ENCODE results near the gene FBXL14.

Gene FBXL14

GRCh38 chr12:1594261-1595025, at the start of gene FBXL14:
Gene FBXL14 (minus strand): TSS chr12:1594581. CDS start chr12:1594066, 515 bp downstream.
- peak; percentile 96 for DNase-seq

- peak; percentile 42 for DNase-seq
Observed at GRCh38 chr12:1643905-1644533, 49.6 kb upstream of the FBXL14 start.

DNA sequence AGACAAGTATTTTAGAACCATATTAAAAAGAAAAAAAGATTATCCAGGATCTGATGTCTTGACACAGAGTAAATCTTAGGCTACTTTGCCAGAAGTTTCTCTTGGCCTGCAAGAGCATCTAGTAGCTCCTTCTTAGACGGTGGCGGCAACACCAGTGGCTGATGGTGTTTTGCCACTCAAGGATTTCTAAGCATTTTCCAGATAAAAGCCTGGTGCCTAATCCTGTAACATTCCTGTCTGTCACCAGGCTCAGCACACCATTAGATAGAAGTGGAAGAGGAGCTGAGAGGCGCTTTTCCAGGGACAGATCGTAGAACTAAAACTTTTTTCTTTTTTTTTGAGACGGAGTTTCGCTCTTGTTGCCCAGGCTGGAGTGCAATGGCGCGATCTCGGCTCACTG, 48.7 kb upstream of the FBXL14 start:
- no peak for DNase-seq

DNA sequence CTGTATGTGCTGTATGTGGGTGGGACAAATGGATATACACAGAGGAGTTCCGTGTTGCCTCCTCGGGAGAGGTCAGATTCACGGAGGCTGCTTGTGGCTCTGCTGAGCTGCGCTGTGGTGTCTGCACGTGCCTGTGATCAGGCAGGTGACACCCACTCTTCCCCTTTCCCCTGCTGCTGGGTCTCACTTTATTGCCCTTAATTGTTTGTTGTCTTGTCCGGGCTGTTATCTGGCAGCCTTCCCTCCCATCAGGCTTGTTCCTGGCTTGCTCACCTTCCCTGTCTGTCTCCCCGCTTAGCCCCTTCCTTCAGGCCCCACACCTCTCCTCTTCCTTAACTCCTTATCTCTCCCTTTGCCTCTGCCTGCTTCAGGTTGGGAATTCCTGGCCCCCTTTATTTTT, 48.1 kb upstream of the FBXL14 start:
- peak; percentile 56 for DNase-seq

- no peak for DNase-seq
Observed at GRCh38 chr12:1640328-1641234, 46.2 kb upstream of the FBXL14 start.

DNA sequence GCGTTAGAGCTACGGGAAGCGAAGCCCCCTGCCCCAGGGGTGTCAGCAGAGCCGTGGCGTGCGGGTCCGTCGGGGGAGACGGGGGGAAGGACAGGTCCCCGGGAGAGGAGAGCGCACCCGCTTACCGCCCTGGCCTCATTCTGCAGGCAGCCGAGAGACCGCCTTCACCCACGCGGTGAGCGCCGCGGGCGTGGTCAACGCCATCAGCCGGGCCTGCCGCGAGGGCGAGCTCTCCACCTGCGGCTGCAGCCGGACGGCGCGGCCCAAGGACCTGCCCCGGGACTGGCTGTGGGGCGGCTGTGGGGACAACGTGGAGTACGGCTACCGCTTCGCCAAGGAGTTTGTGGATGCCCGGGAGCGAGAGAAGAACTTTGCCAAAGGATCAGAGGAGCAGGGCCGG, 45.2 kb upstream of the FBXL14 start:
- DNase-seq = no peak

DNA sequence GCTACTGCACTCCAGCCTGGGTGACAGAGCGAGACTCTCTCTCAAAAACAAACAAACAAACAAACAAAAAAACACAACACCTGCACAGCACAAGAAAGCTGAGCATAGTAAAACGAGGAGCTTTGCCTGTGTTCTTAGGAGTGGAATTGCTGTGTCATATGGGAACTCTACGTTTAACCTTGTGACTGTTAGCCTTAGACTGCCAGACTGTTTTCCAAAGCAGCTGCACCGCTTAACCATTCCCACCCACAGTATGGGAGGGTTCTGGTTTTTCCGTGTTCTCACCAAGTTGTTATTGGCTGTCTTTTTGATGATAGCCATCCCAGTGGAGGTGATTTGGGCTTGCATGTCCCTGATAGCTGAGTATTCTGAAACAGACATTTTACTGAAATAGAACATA, 43.8 kb upstream of the FBXL14 start:
- DNase-seq = no peak

DNA sequence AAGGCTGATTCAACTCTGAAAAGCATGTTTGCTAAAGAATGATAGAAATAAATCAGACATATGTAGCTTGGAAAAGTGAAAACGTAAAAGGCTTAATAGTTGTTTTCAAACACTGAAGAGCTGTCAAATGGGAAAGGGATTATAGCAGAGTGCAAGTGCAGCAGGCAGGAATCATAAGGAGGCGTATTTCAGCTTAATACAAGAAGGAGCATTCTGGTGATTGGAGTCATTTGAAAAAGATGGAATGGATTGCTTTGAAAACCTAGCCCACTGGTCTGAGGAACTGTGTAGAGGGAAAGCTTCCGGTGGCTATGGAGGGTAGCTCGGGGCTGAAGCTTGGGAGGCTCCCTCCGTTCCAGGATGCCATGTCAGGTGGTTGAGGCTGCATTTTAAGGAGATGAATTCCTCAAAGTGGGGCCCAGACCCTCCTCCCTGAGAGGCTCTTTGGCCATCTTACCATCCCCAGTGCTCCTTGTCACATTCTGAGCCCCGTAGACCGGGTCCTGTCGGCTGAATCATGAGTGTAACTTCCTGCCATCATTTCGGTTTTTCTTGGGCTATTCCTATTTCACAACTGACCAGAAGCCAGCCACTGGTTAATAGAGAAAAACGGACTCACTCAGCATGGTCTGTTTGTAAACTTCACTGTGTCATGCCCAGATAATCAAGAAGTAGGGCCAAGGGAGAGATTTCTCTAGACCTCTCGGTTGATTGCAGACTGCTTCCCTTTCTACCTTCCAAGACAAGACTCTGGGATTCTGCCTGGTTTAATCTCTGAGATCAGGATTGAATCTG, 41.1 kb upstream of the FBXL14 start:
- DNase-seq = no peak

- DNase-seq = peak; percentile 82
Observed at GRCh38 chr12:1634590-1635191, 40.3 kb upstream of the FBXL14 start.

DNA sequence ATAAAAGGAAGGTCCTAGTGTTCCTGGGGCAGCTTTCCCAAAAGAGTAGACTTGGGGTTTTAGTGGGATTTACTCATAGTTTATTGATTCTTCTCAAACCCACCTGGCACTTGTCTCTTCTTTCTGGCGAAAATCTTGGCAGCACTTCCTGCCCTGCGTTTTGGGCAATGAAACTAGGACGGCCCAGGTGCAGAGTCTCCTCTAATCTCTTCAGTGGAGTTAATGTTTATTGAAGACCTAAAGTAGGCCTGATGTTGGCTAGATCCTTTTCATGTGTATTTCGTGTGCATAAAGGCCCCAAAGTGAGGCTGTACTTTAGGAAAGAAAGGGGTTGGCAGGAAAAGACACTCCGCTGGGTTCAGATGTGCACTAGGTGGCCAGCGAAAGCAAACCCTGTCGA, 39.8 kb upstream of the FBXL14 start:
- no peak for DNase-seq

DNA sequence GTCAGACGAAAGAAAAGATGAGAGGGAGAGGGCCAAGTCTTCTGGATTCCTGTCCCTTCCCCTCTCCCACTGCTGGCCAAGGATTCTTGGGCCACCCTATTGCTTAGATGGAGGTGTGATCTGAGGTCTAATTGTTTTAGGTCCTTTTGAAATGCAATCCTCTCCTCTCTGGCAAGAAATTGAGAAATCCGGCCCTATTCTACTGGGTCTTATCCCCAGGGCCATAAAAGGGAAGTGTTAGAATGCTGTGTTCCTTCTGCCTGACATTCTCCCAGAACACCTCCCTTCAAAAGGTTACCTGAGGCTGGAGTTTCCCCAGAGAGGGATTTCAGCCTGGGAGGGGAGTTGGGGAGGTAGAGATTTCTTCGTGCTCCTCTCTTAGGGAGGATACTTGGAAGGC, 39.1 kb upstream of the FBXL14 start:
- DNase-seq = no peak

GRCh38 chr12:1632702-1633101, 38.3 kb upstream of the FBXL14 start:
- no peak for DNase-seq

DNA sequence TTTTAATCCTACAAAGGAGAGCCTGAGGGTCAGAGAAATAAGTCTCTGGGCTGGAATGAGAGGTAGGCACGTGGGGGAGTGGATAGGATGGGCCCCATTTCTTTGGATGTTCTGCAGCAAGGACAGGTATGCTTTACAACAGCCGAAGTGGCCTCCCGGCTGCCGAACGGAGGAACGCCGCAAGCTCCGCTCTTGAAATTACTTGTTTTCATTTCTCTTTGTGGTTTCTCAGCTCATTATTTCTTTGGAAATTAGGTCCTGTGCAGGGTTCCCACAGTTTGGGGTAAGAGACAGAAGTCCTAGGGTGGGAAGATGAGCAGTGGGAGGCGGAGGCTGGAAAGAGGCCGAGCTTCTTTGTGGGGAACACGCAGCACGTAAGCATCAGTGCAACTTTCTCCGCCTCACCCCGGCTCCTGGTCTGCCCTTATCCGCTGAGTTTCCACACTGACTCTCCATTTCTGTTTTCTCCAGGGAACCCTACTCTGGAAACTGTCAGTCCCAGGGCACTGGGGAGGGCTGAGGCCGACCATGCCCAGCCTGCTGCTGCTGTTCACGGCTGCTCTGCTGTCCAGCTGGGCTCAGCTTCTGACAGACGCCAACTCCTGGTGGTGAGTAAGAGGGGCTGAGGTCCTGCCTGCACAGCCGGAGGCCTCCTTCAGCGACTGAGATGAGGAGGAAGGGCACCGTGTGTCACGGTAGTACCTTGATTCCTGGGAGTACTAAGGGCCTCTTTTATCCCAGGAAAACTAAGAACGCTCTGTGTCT, 36.6 kb upstream of the FBXL14 start:
- no peak for DNase-seq

GRCh38 chr12:1630133-1630826, 35.9 kb upstream of the FBXL14 start:
- peak; percentile 84 for DNase-seq

- DNase-seq = peak; percentile 70
Observed at GRCh38 chr12:1629338-1630132, 35.2 kb upstream of the FBXL14 start.

DNA sequence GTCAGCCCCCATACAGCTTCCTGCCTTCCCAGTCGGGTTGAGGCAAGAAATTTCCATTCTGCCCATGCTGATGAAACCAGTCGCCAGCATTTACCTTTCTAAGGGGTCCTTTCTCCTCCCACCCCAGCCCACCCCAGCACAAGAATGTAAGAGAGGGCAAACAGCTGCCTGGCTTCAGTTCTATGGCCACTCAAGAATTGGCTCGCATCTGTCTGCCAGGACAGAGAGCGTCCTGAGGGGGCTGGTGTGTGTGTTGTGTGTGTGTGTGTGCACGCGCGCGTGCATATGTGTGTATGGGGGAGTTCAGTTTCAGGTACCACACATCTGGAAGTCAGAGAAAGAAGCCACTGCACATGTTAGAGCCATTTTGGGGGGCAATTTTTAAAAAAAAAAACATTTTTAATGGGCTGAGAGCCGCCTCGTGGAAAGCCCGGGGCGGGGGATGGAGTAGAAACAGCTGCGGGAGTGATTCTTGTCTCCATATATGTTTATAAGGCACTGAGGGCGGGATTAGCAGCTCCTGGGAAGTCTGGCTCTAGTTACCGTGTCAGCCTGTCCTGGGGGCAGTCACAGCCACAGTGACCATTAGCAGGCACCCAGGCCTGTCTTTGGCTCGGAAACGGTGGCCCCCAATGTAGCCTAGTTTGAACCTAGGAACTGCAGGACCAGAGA, 34.4 kb upstream of the FBXL14 start, which contains the start of gene WNT5B:
Gene WNT5B (plus strand): TSS at position 566 of the 672 bp plus-strand sequence. CDS start 2,124 bp downstream, outside the sequence.
- DNase-seq = no peak

GRCh38 chr12:1622406-1622805, 28.0 kb upstream of the FBXL14 start:
- DNase-seq = no peak

GRCh38 chr12:1620092-1620491, 25.7 kb upstream of the FBXL14 start:
- DNase-seq = no peak

DNA sequence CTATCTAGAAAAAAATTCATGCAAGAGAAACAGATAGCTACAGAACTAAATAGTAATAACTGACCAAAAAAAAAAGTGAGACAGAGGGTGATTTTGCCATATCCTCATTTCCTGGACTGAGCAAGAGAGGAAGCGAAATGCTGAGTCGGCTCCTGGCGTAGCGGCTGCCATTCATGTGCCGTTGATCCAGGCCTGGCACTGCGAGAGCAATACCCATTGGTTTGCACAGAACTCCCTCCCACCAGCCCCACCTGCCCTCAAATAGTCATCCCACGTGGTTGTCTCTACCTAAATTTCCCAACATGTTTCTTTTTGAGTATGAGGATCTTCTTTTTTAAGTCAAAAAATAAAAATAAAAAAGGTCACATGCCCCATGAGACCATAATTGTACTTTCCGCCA, 25.2 kb upstream of the FBXL14 start:
- DNase-seq = no peak
